CD4-positive, alpha-beta T cell treated with Interleukin-17A for 1 hour (primary cell): ENCODE data around the gene MGP.

ENCODE experiments used
- DNase-seq: peaks from one replicate; pipeline ENCODE4 v3.0.0-alpha.2; 2020

MGP gene

DNA sequence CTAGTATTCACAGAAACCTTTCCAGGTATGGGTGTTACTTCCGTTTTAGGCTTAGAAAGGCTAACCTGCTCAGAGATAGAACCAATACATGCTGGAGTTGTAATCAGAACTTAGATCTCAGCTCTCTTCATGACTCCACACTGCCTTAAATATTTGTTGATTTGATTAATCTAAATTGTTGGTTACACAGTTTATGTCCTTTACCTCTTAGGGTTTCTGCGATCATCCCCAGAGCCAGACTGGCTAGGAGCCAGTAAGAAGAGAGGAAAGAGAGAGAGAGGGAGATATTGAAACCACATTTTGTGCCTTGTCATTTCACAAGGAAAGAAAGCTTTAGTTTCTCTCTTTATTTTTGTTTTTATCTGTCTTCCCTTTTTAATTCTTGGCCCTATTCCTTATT is 16.8 kb upstream of the MGP start:
- no peak for DNase-seq

DNA sequence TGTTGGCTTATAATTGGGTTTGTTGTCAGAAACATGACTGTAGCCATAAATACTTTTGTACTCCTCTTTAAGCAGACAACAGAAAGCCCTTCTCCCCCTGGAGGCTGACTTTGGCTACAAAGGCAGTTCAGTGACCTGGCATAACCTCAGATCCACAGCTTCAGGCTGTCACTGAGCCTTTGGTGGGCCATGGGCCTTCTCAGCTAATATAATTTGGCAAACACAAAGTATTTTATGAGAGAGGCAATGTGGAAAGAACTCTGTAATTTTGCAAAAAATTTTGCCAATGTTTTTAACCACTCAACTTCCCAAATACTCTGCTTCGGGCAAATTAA is 15.5 kb upstream of the MGP start:
- peak; percentile 6 for DNase-seq

- no peak for DNase-seq
These were observed 15.0 kb upstream of the MGP start for GRCh38 chr12:14900521-14901227.

DNA sequence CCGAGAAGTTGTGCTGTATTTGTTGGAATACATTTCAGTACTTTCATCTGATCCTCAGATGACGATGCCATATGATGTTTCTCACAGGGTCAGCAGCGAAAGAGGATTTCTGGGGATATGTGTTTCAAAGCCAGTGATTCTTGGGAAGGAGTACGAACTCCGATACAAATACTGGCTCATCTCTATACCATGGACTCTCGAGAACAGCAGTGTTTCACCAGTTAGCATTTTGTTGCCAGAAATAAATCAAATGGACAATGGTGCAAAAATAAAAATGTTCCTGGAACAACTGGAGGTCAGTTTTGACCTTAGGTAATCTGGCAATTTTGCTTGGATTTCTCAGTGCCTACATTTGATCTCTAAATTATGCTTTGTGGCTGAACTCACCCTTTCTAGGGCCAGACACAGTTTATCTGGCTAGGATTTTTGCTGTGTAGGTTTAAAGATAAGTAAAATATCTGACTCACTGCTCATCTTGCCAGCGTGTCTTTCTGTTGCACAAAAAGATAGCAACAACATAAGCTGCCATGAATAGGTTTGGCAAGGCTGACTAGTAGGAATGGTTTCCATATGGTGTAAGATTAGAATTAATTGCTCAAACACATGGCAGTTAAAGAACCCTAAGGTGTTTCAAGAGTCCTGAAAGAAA is 11.0 kb upstream of the MGP start:
- no peak for DNase-seq

DNA sequence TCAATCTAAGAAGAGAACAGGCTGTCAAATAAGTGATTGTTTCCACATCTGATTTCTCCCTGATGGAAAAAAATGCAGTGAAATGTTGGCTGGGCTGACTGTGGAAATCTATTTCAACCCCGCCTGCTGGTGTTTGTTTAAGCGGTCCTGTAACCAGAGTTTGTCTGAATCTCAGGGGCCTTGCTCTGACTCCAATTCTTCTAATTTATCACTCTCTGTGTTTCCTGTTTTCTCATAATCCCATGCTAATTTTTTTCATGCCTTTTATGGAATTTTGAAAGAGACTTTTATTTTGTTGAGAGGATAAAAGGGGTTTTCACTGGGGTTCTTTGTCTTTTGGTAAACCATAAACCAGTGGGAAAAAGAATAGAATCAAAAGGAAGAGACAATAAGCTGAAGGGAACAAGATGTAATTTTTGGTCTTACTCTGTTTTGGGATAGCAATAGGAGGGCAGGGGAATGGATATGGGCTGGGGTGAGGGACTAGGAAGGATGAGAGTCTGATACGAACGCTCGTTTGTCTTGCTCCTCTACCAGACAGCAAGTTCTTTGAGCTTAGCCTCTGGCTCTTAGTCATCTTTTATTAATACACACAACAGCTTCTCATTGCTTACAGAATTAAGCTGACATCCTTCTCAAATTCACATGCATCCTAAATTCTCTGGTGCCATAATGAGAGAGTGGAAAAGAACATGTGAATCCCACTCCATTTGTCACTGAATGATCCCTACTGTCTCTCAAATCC is 8.0 kb upstream of the MGP start:
- no peak for DNase-seq

DNA sequence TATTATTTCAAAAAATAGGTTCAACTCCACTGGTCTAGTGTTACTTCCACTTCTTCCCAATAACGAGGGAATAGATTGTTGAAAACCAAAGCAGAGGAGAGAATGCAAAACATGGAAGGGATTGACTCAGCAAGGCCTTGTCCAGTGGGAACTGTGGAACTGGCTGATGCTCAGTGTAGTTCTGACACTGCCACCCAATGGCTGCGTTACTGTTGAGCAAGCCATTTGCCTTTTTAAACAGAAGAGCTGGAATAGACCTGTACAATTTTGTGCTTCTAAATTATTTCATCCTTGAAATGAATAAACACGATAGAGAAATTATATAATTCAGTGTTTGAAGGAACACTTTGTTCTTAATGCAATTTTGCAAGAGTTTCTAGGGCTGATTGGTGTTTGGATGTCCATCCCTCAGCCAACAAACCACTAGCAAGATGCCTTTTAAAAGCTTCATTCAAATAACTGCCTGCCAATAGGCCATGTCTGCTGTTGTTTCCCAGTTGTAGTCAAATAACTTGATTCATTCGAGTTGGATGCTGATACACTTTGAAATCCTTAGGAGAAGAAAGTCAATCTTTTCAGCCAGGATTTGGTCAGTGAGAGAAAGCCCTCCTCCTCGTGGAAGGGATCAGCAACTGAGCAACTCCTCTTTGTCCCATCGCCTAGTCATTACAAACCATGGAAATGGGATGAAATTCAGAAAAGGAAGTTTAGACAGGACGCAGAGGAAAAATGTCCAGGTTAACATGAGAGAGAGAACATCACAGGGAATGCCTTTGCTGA is 7.3 kb upstream of the MGP start:
- DNase-seq: no peak

DNA sequence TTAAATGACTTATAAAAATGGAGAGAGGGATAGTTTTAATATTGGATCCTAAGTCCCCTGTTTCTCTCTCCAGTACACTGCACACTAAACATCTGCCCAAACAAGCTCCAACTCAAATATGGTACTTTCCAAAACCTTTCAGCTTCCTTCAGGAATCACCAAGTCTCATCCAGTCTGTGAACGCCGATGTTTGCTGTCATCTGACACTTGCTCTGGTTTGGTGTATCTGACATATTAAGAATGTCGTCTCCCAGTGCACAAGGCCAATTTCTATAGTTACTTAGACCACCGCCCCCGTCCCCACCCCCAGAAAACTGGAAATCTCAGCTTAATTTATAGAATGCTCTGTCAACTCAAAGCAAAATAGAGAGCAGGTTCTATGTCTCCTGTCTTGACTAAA is 5.0 kb upstream of the MGP start:
- no peak for DNase-seq

DNA sequence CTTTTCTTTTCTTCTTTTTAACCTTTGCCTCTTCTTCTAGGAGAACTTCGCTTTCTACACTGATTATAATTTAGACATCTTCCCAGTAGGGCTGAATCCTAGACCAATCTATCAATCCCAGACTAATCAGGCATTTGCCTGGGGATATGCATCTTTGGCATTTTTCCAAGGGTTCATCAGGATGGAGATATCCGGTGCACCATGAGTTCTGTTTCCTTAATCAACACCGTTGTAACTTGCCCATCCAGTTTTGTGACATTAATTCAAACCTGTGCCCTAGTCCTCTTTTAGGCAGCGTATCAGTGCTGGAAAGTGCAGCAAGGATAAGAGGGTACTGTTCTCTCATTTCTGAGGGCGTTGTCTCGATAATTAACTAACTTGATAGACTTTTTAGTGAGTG is 617 bp upstream of the MGP start:
- DNase-seq: no peak

DNA sequence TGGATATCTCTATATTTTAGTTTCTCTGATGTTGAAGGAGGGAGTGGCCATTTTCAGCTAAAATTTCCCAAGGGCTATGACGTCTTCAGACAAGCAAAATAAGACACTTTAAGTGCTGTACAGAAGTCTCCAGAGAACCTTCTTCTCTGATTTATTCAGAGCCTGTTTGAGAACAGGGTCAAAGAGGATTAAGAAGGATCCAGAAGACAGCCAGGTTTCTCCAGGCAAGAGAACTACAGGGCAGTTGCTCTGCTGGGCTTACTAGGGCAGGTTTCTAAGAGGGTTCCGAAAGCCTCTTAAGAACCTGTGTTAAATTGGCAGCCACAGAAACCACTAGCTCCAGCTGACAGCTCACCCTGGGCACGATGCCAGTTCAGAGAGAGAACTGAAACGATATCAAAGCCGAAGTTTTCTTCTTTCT is 1.2 kb downstream of the MGP start:
- peak; percentile 85 for DNase-seq

GRCh38 chr12:14883686-14884085 is 2.0 kb downstream of the MGP start:
- no peak for DNase-seq

GRCh38 chr12:14880890-14881453 is 4.7 kb downstream of the MGP start:
- no peak for DNase-seq

DNA sequence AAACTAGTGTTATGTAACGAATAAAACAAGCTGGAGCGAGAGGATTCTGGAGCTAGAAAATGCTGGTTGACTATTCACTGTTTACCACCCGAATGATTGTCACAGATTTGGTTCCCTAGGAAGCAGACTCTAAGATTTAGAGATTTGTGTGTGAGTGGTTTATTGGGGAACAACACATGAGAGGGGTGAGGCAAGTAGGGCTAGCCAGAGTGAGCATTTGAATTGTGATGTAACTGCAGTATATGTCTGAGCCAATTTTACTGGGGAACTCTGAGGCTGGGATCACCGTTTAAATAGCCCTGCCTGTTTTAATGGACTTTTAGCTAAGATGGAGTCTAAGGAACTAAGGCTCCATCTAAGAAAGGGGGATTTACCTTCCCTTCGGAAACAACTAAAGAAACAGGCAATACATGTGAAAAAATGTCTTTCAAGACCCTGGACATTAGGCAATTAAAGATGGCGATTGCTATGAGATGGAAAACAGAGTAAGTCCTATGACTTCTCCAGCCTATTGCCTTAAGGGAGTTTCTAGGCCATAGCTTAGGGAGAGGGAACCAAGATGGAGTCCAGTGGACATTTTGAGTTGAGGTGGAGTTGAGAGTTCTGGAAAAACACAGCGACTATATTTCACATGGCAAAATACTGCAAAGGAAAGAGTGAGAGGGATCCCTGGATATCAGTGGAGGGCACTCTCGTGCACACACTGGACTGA is 6.3 kb downstream of the MGP start:
- no peak for DNase-seq

- no peak for DNase-seq
These were observed 7.2 kb downstream of the MGP start for GRCh38 chr12:14878488-14878887.

DNA sequence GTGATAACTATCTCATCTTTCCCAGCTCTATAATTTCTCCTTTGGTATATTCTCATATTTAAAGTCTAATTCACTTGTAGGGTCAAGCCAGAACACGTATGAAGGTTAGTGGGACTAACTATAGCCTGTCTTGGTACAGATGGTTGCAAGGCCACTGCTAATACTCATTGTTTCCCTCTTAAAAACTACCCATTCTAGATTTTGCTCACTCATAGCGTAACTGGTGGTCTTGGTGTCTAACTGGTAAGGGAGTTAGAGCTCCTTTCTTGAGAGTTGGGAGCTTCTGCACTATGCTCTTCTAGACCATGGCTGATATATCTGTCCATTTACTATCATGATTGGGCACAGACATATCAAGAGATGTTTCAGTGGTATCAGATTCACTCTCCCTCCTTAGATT is 8.8 kb downstream of the MGP start:
- no peak for DNase-seq

DNA sequence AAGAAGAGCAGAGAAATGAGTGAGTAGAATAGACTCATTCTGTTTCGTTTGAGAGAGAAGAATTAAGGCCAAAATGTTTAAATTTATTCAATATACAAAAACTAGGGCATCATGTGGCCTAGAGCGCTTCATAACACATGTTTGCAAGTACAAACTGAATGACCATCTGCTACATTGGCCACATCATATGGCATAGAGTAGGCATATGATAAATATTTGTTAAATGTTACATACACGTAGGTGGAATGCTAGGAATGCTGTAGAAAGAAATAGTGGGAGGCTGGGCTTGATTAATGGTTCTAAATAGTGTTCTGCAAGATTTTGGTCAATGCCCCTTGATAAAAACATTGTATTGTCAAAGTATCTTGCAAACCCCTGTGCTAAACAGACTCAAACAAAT is 10.8 kb downstream of the MGP start:
- no peak for DNase-seq

- no peak for DNase-seq
These were observed 12.0 kb downstream of the MGP start for GRCh38 chr12:14873440-14874185.

DNA sequence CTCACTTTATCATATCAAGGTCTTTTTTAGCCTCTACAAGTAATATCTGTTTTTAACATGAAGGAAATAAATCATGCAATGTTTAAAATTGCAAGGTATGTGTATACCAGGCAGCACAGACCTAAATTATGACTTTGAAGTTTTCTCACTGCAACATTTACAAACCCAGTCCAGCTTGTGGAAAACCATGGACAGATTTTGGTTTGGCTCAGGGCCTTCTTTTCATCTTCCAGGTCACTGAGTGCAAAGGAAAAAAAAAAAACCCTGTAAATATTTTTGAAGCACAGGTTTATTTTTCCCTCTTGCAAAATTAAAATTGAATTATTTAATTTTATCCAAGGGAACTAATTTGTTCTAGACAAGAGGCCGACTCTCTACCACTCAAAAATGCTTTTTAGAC is 13.8 kb downstream of the MGP start:
- no peak for DNase-seq

DNA sequence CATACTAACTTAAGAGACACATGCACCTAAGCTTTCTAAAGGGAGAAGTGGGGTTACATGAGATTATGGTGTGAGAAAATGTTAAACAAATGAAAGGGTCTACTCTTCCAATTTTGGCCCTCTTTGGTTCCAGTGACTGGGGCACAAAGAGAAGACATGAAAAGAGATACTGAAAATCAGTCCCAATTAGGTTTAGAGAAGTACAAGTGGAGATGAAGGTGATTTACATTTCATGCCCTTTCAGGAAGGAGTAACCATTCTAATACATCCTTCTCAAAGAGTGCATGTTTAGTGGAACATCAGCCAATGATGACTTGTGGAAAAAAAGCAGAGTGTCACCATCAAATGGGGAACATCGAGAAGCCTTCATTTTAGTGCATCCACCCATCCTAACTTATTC is 14.4 kb downstream of the MGP start:
- DNase-seq: no peak

DNA sequence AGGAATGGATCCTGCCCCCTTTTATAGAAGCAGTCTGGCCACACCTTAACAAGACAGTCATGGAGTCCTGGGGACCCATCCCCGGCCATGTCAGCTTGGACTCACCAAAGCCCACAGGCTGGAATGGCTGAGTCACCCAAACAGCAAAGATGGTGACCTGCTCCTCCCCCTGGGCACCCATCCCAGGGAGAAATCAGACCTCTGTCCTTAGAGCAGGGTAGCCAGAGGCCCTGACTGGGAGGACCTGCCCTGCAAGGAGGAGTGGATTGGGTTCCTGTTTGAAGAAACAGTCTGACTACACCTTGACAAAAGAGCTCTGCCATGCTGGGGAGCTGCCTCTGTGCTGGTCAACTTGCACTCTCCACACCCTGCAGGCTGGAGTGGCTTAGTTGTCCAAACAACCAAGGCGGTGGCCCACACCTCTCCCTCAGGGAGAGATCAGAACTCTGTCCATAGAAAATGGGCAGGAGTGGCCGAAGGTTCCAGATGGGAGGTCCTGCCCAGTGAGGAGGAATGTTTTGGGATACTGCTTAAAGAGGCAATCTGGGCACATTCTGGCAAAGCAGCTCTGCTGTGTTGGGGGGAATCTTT is 16.6 kb downstream of the MGP start:
- DNase-seq: no peak

- DNase-seq: no peak
These were observed 25.2 kb downstream of the MGP start for GRCh38 chr12:14860490-14860889.

DNA sequence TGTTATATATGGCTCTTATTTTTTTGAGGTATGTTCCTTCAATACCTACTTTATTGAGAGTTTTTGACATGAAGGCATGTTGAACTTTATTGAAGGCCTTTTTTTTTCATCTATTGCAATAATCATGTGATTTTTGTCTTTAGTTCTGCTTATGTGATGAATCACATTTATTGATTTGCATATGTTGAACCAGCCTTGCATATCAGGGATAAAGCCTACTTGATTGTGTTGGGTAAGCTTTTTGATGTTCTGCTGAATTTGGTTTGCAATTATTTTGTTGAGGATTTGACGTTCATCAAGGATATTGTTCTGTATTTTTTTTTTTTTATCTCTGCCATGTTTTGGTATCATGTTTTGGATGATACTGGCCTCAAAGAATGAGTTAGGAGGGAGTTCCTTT is 27.1 kb downstream of the MGP start:
- DNase-seq: no peak
